HEK293 (cell line): ENCODE data around the gene DICER1.

Experiments
- HOXA7 ChIP-seq: sonication (generic); formaldehyde crosslinking; IDR thresholded peaks from 2 replicates; pipeline ENCODE4 v1.8.1; 2022; ENCODE audit warnings: missing genetic modification reagents, borderline replicate concordance
- ZBTB48 ChIP-seq: fragments of 450-650 bp; formaldehyde crosslinking; IDR thresholded peaks from 2 replicates; pipeline ENCODE4 v1.5.1; 2016; ENCODE audit warnings: missing biosample characterization, missing genetic modification characterization
- ZEB2 ChIP-seq: fragments of 450-650 bp; formaldehyde crosslinking; IDR thresholded peaks from 2 replicates; pipeline ENCODE4 v1.5.1; 2016; ENCODE audit warnings: missing biosample characterization, missing genetic modification characterization
- ZNF549 ChIP-seq: fragments of 450-650 bp; IDR thresholded peaks from 2 replicates; pipeline ENCODE4 v1.5.1; 2018; ENCODE audit warnings: missing biosample characterization, missing genetic modification characterization, mild to moderate bottlenecking, inconsistent platforms, moderate library complexity
- TF ChIP-seq, protein P1 (sequence below): fragments of 450-650 bp; formaldehyde crosslinking; IDR thresholded peaks from 2 replicates; pipeline ENCODE4 v1.5.1; 2016; ENCODE audit warnings: missing biosample characterization, missing genetic modification characterization

DNA sequence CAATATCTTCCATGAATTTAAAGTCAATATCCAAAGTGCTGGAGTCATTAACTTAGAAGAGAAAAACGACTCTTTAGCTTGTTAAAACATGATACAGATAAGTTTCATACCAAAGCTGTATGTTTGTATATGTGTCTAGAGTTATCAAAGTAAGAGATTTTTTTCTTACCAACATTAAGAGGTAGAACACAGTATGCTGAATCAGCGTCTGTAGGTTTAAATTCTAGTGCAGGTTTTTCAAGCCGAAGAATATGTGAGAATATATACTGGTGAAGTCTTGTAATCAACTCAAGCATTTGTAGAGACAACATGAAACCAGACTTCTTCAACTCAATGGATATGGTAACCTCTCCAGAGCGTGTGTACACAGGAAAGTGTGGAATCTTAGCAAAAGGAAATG is 49.6 kb downstream of the DICER1 start:
- no peak for TF ChIP-seq HOXA7 (CRISPR knock-in tag)
- no peak for TF ChIP-seq ZEB2 (tag by site-specific recombination)
- TF ChIP-seq ZBTB48 (tag by site-specific recombination) = no peak
- TF ChIP-seq ZNF549 (tag by site-specific recombination) = no peak
- TF ChIP-seq, protein P1, sequence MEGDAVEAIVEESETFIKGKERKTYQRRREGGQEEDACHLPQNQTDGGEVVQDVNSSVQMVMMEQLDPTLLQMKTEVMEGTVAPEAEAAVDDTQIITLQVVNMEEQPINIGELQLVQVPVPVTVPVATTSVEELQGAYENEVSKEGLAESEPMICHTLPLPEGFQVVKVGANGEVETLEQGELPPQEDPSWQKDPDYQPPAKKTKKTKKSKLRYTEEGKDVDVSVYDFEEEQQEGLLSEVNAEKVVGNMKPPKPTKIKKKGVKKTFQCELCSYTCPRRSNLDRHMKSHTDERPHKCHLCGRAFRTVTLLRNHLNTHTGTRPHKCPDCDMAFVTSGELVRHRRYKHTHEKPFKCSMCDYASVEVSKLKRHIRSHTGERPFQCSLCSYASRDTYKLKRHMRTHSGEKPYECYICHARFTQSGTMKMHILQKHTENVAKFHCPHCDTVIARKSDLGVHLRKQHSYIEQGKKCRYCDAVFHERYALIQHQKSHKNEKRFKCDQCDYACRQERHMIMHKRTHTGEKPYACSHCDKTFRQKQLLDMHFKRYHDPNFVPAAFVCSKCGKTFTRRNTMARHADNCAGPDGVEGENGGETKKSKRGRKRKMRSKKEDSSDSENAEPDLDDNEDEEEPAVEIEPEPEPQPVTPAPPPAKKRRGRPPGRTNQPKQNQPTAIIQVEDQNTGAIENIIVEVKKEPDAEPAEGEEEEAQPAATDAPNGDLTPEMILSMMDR (tag by site-specific recombination) = no peak
